ENCODE results near the gene KRTAP10-2.
"Not testable (repeated sequence)": the region's sequence is repeated elsewhere in the genome, so short reads cannot be mapped to it uniquely, and the experiment has no call there.

KRTAP10-2 gene

GRCh38 chr21:44583089-44583799 is 31.9 kb upstream of the KRTAP10-2 start:
- DNase-seq (ENCODE audit: low spot score): no peak

GRCh38 chr21:44582055-44582454 is 30.8 kb upstream of the KRTAP10-2 start:
- DNase-seq (ENCODE audit: low spot score): no peak

GRCh38 chr21:44581158-44581557 is 29.9 kb upstream of the KRTAP10-2 start:
- DNase-seq (ENCODE audit: low spot score): no peak

- not testable (repeated sequence) for DNase-seq (ENCODE audit: low spot score)
Measured at GRCh38 chr21:44580231-44580821, 29.0 kb upstream of the KRTAP10-2 start, which contains the start of gene KRTAP10-5. KRTAP10-5 (minus strand) TSS chr21:44580604; CDS start chr21:44580578, 26 bp downstream.

- no peak for DNase-seq (ENCODE audit: low spot score)
Measured at GRCh38 chr21:44579833-44580144, 28.5 kb upstream of the KRTAP10-2 start.

DNA sequence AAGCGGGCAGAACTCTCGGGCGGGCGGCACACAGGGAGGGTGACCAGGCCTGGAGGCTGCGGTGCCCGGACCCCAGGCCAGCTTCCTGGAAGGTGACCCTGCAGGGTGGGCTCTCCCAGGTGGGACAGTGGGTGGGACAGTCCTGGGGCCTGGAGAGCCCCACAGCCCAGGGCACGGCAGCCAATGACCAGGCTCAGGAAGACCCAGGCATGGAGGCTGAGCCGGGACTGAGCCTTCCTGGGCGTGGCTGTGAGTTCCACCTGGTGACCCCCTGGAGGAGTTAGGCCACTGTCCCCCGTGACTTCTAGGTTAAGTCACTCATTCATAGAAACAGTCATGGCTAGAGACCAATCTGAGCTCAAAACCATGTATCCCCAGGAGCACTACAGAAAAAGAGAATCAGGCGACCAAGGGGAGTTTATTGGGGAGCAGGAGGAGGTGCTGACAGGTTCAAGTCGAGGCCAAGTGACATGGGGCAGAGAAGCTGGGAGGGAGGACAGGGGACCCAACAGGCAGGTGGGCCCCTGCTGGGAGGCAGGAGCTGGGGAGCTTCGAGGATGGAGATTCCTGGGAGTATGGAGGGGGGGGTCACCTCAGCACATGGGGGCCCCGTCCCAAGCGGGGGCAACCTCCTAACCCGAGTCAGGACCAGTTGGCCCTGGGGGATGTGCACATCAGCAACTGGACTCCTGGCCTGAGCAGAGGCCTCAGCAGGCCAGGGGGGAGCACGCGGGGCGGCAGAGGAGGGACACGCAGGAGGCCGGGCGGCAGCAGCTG is 27.9 kb upstream of the KRTAP10-2 start:
- no peak for DNase-seq (ENCODE audit: low spot score)

DNA sequence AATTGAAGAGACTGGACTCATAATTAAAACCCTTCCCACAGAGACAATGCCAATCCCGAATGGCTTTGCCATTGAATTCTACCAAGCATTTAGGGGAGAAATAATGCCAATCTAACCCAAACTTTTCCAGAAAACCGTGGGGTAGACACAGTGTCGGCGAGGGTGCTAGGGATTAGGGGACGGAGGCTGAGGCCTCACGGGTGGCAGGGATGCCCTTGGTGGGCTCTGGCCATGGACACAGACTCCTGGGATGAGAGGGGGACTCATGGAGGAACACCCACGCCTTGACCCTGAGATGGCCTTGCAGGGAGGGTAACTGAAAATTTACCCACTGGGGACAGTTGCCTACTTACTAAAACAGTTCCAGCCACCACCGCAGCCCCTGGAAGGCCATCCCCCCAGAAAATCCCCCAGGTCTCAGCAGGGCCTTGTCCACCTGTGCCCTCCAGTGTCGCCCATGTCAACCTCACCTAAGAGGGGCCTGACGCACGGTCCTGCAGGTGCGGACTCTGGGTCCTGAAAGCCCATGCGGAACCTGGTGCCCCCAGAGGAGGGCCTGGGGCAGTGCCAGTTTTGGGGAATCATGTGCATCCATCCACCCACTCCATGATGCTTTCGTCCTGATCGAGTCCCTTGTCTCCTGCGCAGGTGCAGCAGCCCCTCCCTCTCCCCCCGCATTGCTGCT is 27.2 kb upstream of the KRTAP10-2 start:
- DNase-seq (ENCODE audit: low spot score): no peak

- no peak for DNase-seq (ENCODE audit: low spot score)
Measured at GRCh38 chr21:44576025-44576420, 24.7 kb upstream of the KRTAP10-2 start.

DNA sequence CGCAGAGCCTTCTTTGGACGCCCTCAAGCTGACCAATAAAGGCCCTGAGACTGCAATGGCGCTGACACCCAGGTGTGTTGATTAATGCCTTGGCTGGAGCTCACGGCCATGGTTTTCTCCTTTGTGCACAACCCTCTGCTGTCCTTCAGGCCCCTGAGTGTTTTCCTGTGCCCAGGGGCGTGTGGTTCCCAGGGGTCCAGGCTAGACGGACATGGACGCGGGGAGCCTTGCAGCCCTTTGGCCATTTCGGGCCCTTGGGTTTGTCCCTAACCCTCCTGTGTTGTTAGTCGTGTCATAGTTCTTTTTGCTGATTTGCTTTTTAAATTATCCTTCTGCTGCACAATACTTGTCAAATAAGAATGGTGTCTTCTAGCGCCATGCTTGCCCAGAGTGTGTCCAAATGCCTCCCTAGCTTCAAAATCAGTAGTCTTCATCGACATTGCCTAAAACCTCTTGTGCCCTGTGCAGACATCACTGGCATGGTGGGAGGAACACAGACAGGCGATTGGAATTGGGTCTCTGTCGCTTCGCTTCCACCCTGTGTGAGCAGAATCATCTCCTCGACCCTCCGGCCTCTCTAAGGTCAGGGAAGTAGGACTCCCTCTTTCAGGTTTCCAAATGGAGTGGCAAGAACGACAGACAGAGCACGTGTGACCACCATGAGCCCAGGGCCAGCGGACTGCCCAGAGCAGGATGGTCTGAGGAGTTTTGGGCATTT is 24.2 kb upstream of the KRTAP10-2 start:
- DNase-seq (ENCODE audit: low spot score): no peak

DNA sequence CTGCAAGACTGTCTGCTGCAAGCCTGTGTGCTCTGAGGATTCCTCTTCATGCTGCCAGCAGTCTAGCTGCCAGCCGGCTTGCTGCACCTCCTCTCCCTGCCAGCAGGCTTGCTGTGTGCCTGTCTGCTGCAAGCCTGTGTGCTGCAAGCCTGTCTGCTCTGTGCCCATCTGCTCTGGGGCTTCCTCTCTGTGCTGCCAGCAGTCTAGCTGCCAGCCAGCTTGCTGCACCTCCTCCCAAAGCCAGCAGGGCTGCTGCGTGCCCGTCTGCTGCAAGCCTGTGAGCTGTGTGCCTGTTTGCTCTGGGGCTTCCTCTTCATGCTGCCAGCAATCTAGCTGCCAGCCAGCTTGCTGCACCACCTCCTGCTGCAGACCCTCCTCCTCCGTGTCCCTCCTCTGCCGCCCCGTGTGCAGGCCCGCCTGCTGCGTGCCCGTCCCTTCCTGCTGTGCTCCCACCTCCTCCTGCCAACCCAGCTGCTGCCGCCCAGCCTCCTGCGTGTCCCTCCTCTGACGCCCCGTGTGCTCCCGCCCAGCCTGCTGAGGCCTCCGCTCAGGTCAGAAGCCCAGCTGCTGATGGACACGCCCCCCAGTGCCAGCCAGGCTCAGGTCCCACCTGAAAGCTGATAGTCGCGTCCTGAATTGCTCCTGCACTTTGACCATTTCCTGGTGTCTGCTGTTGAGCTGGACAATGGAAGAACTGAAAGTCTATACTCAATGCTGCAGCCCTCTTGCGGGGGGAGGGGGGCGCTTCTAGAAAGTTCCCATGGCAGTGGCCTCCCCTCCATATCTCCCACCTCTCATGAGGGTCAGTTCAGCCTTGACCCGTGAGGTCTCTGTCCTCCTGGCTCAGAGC is 23.4 kb upstream of the KRTAP10-2 start:
- DNase-seq (ENCODE audit: low spot score): no peak

- DNase-seq (ENCODE audit: low spot score): not testable (repeated sequence)
Measured at GRCh38 chr21:44573630-44574456, 22.5 kb upstream of the KRTAP10-2 start, which contains the start of gene KRTAP10-4. KRTAP10-4 (plus strand) TSS chr21:44573729; CDS start chr21:44573759, 30 bp downstream.

- DNase-seq (ENCODE audit: low spot score): no peak
Measured at GRCh38 chr21:44572959-44573583, 21.8 kb upstream of the KRTAP10-2 start.

GRCh38 chr21:44571844-44572782 is 20.8 kb upstream of the KRTAP10-2 start:
- no peak for DNase-seq (ENCODE audit: low spot score)

DNA sequence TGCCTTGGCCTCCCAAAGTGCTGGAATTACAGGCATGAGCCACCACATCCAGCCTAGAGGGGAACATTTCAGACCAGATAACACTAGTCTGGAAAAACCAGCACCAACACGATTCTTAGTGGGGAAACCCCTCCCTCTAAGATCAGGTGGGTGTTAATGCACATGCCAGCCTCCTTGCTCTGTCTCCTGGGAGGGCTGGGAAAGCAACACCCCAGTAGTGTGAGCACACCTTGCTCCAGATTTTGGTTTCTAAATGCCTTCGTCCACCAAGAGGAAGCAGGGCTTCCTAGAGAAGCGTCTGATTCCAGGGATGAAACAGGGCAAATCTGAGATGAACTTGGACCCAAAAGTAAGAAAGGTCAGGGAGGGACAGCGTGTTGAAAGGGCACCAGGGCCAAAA is 20.0 kb upstream of the KRTAP10-2 start:
- no peak for DNase-seq (ENCODE audit: low spot score)

DNA sequence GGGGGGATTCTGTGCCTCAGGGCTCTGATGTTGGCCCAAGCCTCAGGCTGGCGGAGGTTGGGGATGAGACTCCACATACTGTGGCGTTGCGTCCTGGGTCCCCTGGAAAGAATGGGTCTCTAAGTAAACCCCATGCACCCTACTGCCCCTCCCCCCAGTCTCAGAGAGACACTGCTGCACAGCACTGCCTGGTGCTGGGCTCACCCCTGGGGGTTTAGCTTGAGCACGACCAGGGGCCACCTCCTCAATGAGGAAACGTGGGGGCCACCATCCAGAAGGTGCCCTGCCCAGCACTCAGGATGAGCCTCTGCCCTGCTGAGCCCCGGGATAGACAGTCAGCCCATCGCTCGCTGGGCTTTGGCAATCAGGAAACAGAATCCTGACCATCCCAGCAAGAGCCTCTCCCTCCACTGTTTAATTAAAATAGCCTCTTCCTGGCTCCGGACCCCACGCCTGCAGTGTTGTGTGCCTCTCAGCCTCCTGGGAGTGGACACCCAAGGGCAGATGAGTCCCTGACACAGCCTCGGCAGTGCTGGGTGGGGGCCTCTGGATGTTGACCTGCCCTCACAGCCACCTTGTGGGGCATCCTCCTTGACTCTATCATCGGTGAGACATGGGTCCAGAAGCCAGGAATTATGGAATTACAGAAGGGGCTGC is 18.7 kb upstream of the KRTAP10-2 start:
- DNase-seq (ENCODE audit: low spot score): no peak

DNA sequence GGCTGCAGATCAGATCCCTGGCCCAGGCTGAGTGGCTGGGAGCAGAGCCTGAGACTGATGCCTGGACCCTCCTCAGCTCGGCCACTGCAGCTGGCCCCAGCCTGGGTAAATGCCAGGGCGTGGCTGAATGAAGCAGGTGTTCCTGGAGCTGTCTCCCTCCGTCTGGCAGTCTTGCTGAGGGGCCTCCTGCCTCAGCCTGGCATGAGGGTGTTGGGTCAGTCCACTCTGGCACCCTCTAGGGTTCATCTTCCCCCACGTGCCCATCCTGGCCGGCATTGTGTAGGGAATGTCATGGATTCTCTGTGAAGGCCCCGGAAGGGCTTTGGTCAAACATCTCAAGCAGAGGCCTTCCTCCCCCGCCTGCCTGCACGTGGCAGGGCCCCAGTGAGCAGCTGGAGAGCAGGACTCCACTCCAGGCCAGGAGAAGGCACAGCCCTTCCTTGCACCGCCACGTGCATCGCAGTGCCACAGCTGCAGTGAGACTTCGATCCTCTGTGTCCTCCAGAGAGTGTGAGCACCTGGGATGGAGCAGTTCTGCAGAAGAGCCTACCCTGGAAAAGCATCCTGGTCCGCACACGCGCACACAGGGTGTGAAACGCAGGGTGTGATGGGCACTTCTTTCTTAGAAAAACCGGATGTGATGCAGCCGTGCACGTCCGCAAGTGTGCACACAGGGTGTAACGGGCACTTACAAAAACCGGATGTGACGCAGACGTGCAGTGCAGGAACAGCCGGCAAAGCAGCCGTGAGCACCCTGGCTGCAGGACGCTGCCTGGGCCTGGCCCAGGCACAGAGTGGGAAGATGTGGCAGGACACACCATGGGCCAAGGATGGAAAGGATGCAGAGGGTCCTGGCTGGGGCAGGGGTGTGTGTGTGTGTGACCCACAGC is 17.6 kb upstream of the KRTAP10-2 start:
- DNase-seq (ENCODE audit: low spot score): no peak

- no peak for DNase-seq (ENCODE audit: low spot score)
Measured at GRCh38 chr21:44568261-44568660, 17.0 kb upstream of the KRTAP10-2 start.
